Fibroblast of skin of abdomen (primary cell): ENCODE results near the gene SVIL.
"Not testable (repeated sequence)": the region's sequence is repeated elsewhere in the genome, so short reads cannot be mapped to it uniquely, and the experiment has no call there.

ENCODE experiments used
- DNase-seq: peaks from one replicate; pipeline ENCODE4 v3.0.0-alpha.2; 2013

SVIL gene

GRCh38 chr10:29450405-29450804 lies 184.4 kb downstream of the SVIL start:
- no peak for DNase-seq

- DNase-seq = peak; percentile 53
These were observed 185.8 kb downstream of the SVIL start for GRCh38 chr10:29448756-29449592.

- DNase-seq = no peak
These were observed 186.6 kb downstream of the SVIL start for GRCh38 chr10:29448125-29448524.

GRCh38 chr10:29446327-29446726 lies 188.4 kb downstream of the SVIL start:
- DNase-seq = peak; percentile 44

- peak; percentile 12 for DNase-seq
These were observed 190.8 kb downstream of the SVIL start for GRCh38 chr10:29443745-29444523.

GRCh38 chr10:29440981-29441380 lies 193.8 kb downstream of the SVIL start:
- DNase-seq = no peak

GRCh38 chr10:29439005-29439404 lies 195.8 kb downstream of the SVIL start:
- not testable (repeated sequence) for DNase-seq

- peak; percentile 13 for DNase-seq
These were observed 196.5 kb downstream of the SVIL start for GRCh38 chr10:29438271-29438670.

- no peak for DNase-seq
These were observed 196.9 kb downstream of the SVIL start for GRCh38 chr10:29437871-29438270.

- DNase-seq = peak; percentile 34
These were observed 198.8 kb downstream of the SVIL start for GRCh38 chr10:29435809-29436501.

- no peak for DNase-seq
These were observed 200.7 kb downstream of the SVIL start for GRCh38 chr10:29434111-29434510.

GRCh38 chr10:29431711-29432110 lies 203.1 kb downstream of the SVIL start:
- DNase-seq = no peak

- DNase-seq = peak; percentile 54
These were observed 204.7 kb downstream of the SVIL start for GRCh38 chr10:29430101-29430500.

- no peak for DNase-seq
These were observed 206.3 kb downstream of the SVIL start for GRCh38 chr10:29428486-29428885.

- DNase-seq = no peak
These were observed 207.1 kb downstream of the SVIL start for GRCh38 chr10:29427667-29428066.

GRCh38 chr10:29426420-29426819 lies 208.4 kb downstream of the SVIL start:
- no peak for DNase-seq

- no peak for DNase-seq
These were observed 210.8 kb downstream of the SVIL start for GRCh38 chr10:29424017-29424416.

- DNase-seq = no peak
These were observed 214.0 kb downstream of the SVIL start for GRCh38 chr10:29420744-29421143.

- no peak for DNase-seq
These were observed 217.4 kb downstream of the SVIL start for GRCh38 chr10:29417324-29417723.

- no peak for DNase-seq
These were observed 218.9 kb downstream of the SVIL start for GRCh38 chr10:29415876-29416275.

GRCh38 chr10:29414501-29414900 lies 220.3 kb downstream of the SVIL start:
- no peak for DNase-seq

GRCh38 chr10:29412485-29412884 lies 222.3 kb downstream of the SVIL start:
- no peak for DNase-seq

GRCh38 chr10:29411666-29412315 lies 223.0 kb downstream of the SVIL start:
- DNase-seq = no peak
